Measurements from ENCODE around the gene NKAIN2. TPM values are rescaled to one million over a fixed set of nuclear protein-coding genes. Genes with fewer than 3 reads are reported as not detected.

NKAIN2 gene
- total and polyA plus RNA-seq, 9 of the 15 experiments (the other 6 are each of a cell fraction or from before 2014, with no cell fraction given) = not detected

DNA sequence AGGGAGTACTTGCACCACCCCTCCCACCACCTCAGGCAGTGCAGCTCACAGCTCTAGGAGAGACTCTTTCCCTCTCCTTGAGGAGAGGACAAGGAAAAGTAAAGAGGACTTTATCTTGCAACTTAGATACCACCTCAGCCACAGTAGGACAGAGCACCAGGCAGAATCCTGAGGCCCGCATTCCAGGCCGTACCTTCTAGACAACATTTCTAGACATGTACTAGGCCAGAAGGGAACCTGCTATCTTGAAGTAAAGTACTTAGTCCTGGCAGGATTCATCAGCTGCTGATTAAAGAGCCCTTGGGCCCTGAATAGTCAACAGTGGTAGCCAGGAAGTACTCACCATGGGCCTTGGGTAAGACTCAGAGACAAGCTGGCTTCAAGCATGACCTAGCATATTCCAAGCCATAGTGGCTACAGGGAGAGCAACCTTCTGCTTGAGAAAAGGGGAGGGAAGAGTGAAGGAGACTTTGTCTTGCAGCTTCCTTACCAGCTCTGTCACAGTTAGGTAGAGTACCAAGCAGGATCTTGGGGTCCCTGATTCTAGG lies 774.1 kb downstream of the NKAIN2 start:
- H3K4me1 ChIP-seq (replicated peaks in 1 of 2; ENCODE audit: control insufficient read depth in 2 of 2, insufficient read depth in 2 of 2, low read length in 2 of 2) = no peaks in the 10 kb centered on the region
- CTCF ChIA-PET (ENCODE audit: low intra/inter-chr PET ratio) = no interaction called here
- DNase-seq (ENCODE audit: extremely low read depth in 1 of 4, low spot score in 3 of 4) (no peak), FAIRE-seq (no peak), ATAC-seq (no peak)
- no peaks in the 10 kb centered on the region for H4K20me1 ChIP-seq (replicated peaks; ENCODE audit: control insufficient read depth, insufficient read depth, low read length)
- POLR2A ChIA-PET = no interaction called here
- no peak overlapping the region for H3K27ac ChIP-seq (ENCODE audit: extremely low read depth, low read depth, low read length)
- TF ChIP-seq LARP7 (IDR thresholded peaks at IDR 0.05) = no peak
- no peak for TF ChIP-seq ZNF140 (CRISPR knock-in tag; IDR thresholded peaks at IDR 0.05)
- no peak for TF ChIP-seq CTBP1 (IDR thresholded peaks at IDR 0.05; ENCODE audit: borderline replicate concordance)
- H3K9me3 ChIP-seq (replicated peaks; ENCODE audit: control insufficient read depth, insufficient read depth, low read depth, low read length) = no peaks in the 10 kb centered on the region
- no peak overlapping the region for H2AFZ ChIP-seq (ENCODE audit: low read depth, low read length)
- no peaks in the 10 kb centered on the region for H3K36me3 ChIP-seq (ENCODE audit: control insufficient read depth, insufficient read depth, low read length)
- H3K27me3 ChIP-seq (ENCODE audit: control insufficient read depth in 2 of 2, insufficient read depth in 2 of 2, low read length in 2 of 2) = no peaks in the 10 kb centered on the region
- no peak overlapping the region for H3K4me2 ChIP-seq (ENCODE audit: insufficient read depth, low read length)
- no peak overlapping the region for H3K9ac ChIP-seq (ENCODE audit: insufficient read depth in 1 of 2, low read depth in 2 of 2, low read length in 2 of 2)
- BruUV-seq (replicated peaks) = no TSS peak
- WGBS (ENCODE audit: insufficient coverage, low coverage, missing lambda C conversion rate) = 3% methylated on average over 2 of the region's 2 CpGs
- H3K9me1 ChIP-seq (ENCODE audit: control insufficient read depth, insufficient read depth, low read length) = no peaks in the 10 kb centered on the region
- intact Hi-C loops (cut with micrococcal nuclease) = no loop called here
- no peak overlapping the region for H3K4me3 ChIP-seq
- H3K79me2 ChIP-seq (ENCODE audit: control insufficient read depth, insufficient read depth, low read length) = no peaks in the 10 kb centered on the region
- in situ Hi-C loops (cut with MboI) = no loop called here

DNA sequence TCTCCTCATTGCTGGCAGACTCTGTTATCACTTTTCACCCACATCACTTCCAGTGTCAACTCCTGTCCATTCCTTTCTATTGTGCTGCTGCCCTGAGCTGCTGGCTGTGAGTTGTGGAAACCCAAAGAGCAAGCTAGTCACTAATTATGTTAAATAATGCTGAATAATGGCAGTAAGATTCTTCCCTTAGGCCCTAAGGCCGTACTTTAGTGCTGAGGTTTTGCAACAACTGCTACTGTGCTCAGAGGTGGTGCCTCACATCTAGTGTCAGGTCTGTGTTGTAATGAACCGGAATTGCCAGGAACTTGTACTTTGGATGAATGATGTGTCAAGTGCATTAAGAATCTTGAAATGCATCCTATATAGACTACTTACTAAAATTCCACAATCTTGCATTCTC lies 786.3 kb downstream of the NKAIN2 start:
- intact Hi-C loops (cut with micrococcal nuclease) = no loop called here
- no peaks in the 10 kb centered on the region; the same call in 1 of the 2 replicates for H3K9me3 ChIP-seq (replicated peaks; ENCODE audit: control insufficient read depth, insufficient read depth, low read depth, low read length)
- no peak overlapping the region for H3K27ac ChIP-seq (ENCODE audit: extremely low read depth, low read depth, low read length)
- H3K9me1 ChIP-seq (ENCODE audit: control insufficient read depth, insufficient read depth, low read length) = no peaks in the 10 kb centered on the region
- ATAC-seq (no peak), FAIRE-seq (no peak), DNase-seq (ENCODE audit: extremely low read depth in 1 of 4, low spot score in 3 of 4) (no peak)
- H3K79me2 ChIP-seq (ENCODE audit: control insufficient read depth, insufficient read depth, low read length) = no peaks in the 10 kb centered on the region
- no peaks in the 10 kb centered on the region for H3K4me1 ChIP-seq (replicated peaks in 1 of 2; ENCODE audit: control insufficient read depth in 2 of 2, insufficient read depth in 2 of 2, low read length in 2 of 2)
- H2AFZ ChIP-seq (ENCODE audit: low read depth, low read length) = no peak overlapping the region
- 0% methylated on average over 2 of the region's 2 CpGs for WGBS (ENCODE audit: insufficient coverage, low coverage, missing lambda C conversion rate)
- BruUV-seq (replicated peaks) = no TSS peak
- in situ Hi-C loops (cut with MboI) = no loop called here
- ChIA-PET CTCF (ENCODE audit: low intra/inter-chr PET ratio) (no interaction called here), POLR2A (no interaction called here)
- no peaks in the 10 kb centered on the region for H4K20me1 ChIP-seq (replicated peaks; ENCODE audit: control insufficient read depth, insufficient read depth, low read length)
- H3K4me2 ChIP-seq (ENCODE audit: insufficient read depth, low read length) = no peak overlapping the region
- no peak overlapping the region for H3K4me3 ChIP-seq
- H3K36me3 ChIP-seq (ENCODE audit: control insufficient read depth, insufficient read depth, low read length) = no peaks in the 10 kb centered on the region
- no peaks in the 10 kb centered on the region for H3K27me3 ChIP-seq (ENCODE audit: control insufficient read depth in 2 of 2, insufficient read depth in 2 of 2, low read length in 2 of 2)
- no peak overlapping the region for H3K9ac ChIP-seq (ENCODE audit: insufficient read depth in 1 of 2, low read depth in 2 of 2, low read length in 2 of 2)
- TF ChIP-seq EP300 (IDR thresholded peaks at IDR 0.05; ENCODE audit: low read length) = no peak
- TF ChIP-seq SP1 (CRISPR knock-in tag; IDR thresholded peaks at IDR 0.05) = no peak
- no peak for TF ChIP-seq ZNF75A (CRISPR knock-in tag; IDR thresholded peaks at IDR 0.05)
- no peak for TF ChIP-seq SRSF7 (optimal IDR thresholded peaks at IDR 0.05; ENCODE audit: low read depth, low read length)
- TF ChIP-seq ZNF140 (CRISPR knock-in tag; IDR thresholded peaks at IDR 0.05) = no peak
- TF ChIP-seq JUNB (CRISPR knock-in tag; conservative IDR thresholded peaks at IDR 0.05) = no peak
- no peak for TF ChIP-seq ARID3A (IDR thresholded peaks at IDR 0.05; ENCODE audit: borderline replicate concordance, low read depth, low read length)
- TF ChIP-seq CREB3L1 (IDR thresholded peaks at IDR 0.05; ENCODE audit: borderline replicate concordance, low read depth) = no peak
- no peak for TF ChIP-seq NCOA1 (IDR thresholded peaks at IDR 0.05; ENCODE audit: low read depth)
- TF ChIP-seq FOXM1 (IDR thresholded peaks at IDR 0.05; ENCODE audit: low read depth) = no peak
- no peak for TF ChIP-seq FOXM1 (CRISPR knock-in tag; IDR thresholded peaks at IDR 0.05; ENCODE audit: low read depth)
- no peak for TF ChIP-seq XRCC4 (IDR thresholded peaks at IDR 0.05; ENCODE audit: extremely low read depth, insufficient read depth, insufficient read length)
- TF ChIP-seq RFX1 (IDR thresholded peaks at IDR 0.05) = no peak
- TF ChIP-seq RBM17 (IDR thresholded peaks at IDR 0.05; ENCODE audit: borderline replicate concordance, low read depth, low read length) = no peak
